ENCODE data around the gene CLVS2. TPM values are rescaled to one million over a fixed set of nuclear protein-coding genes. Genes with fewer than 3 reads are reported as not detected.
A peak's percentile ranks its signal among the peaks of the same experiment; 100 is the strongest.

The CLVS2 gene
- total RNA-seq, 2 experiments from 2014 or later: not detected

GRCh38 chr6:123030282-123030681 is 34.2 kb downstream of the CLVS2 start:
- no peaks in the 10 kb centered on the region for H3K9me3 Mint-ChIP-seq (ENCODE audit: low read depth)
- H3K36me3 Mint-ChIP-seq (ENCODE audit: low read depth): no peaks in the 10 kb centered on the region
- intact Hi-C loops (cut with DNase I, micrococcal nuclease): no loop called here

DNA sequence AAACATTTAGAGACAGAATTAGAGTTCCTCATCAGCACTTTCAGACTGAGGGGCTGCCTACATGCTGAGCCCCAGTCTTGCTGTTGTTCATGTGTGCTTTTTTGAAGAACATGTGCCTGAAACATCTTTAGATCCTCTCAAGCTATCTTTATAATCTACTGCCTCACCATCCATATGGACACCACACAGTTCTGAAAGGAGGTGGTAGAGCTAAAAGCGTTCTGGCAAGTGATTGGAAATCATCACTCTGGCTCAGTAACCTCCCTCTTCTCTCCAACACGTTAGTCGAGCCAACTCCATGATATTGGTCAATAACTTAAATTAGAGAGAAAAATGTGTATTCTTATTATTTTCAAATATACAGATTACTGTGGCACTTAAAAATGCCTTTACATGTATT is 40.6 kb downstream of the CLVS2 start:
- POLR2A ChIA-PET: no interaction called here
- H3K27ac Mint-ChIP-seq: no peak overlapping the region

More at GRCh38 chr6:123030282-123030681, 34.2 kb downstream of the CLVS2 start:
- Mint-ChIP-seq H3K27me3 (no peaks in the 10 kb centered on the region), H3K4me1 (no peaks in the 10 kb centered on the region), H3K27ac (no peak overlapping the region), H3K4me3 (no peak overlapping the region)
- ATAC-seq (no peak), DNase-seq (no peak)
- ChIA-PET POLR2A (no interaction called here), CTCF (no interaction called here)

DNA sequence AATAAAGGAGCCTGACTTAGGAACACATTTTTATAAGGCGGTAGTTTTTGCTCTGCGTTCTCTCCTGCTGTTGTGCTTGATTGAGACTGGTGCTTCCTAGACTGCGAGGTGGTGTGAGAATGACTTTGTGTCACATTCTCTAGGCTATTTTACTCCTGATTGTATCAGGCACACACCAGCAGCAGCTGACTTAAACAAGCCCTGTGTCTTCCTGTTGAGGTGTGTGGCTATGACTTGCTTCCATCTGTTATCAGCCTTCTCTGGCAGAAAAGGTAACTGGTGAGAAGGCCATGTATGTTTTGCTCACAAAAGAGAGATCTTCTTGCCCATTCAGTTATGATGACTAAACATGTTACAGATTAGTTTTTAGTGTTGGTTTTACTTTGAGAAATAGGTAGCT is 43.4 kb downstream of the CLVS2 start:
- no peak overlapping the region for H3K27ac Mint-ChIP-seq
- no peak overlapping the region for H3K4me3 Mint-ChIP-seq
- H3K4me1 Mint-ChIP-seq: no peaks in the 10 kb centered on the region
- no peak for DNase-seq
- ChIA-PET CTCF (no interaction called here), POLR2A (no interaction called here)
- no peaks in the 10 kb centered on the region for H3K9me3 Mint-ChIP-seq (ENCODE audit: low read depth)
- no peak for ATAC-seq
- no peaks in the 10 kb centered on the region for H3K36me3 Mint-ChIP-seq (ENCODE audit: low read depth)
- intact Hi-C loops (cut with DNase I, micrococcal nuclease): no loop called here
- H3K27me3 Mint-ChIP-seq: no peaks in the 10 kb centered on the region

More for the DNA sequence above, 40.6 kb downstream of the CLVS2 start:
- Mint-ChIP-seq H3K27me3 (no peaks in the 10 kb centered on the region), H3K9me3 (ENCODE audit: low read depth) (no peaks in the 10 kb centered on the region), H3K4me1 (no peaks in the 10 kb centered on the region), H3K4me3 (no peak overlapping the region), H3K36me3 (ENCODE audit: low read depth) (no peaks in the 10 kb centered on the region)
- intact Hi-C loops (cut with DNase I, micrococcal nuclease): no loop called here
- ATAC-seq: no peak
- CTCF ChIA-PET: interaction anchor here (1.4 kb wide), 1 partner anchor 20 kb away, joined by 3 read pairs; no protein-coding TSS in a partner anchor
- DNase-seq: no peak

- intact Hi-C loops (cut with DNase I, micrococcal nuclease): no loop called here
- no peak for DNase-seq
- ChIA-PET POLR2A (no interaction called here), CTCF (interaction anchor here (0.7 kb wide), 1 partner anchor 8 kb away, joined by 3 read pairs; no protein-coding TSS in a partner anchor)
- no peaks in the 10 kb centered on the region for H3K36me3 Mint-ChIP-seq (ENCODE audit: low read depth)
- no peaks in the 10 kb centered on the region for H3K4me1 Mint-ChIP-seq
- no peak for ATAC-seq
- H3K27me3 Mint-ChIP-seq: no peaks in the 10 kb centered on the region
- no peak overlapping the region for H3K4me3 Mint-ChIP-seq
- no peak overlapping the region for H3K27ac Mint-ChIP-seq
- H3K9me3 Mint-ChIP-seq (ENCODE audit: low read depth): peaks cover 3% of the 10 kb centered on the region
These were observed 46.4 kb downstream of the CLVS2 start for GRCh38 chr6:123042401-123042800.

- Mint-ChIP-seq H3K27ac (no peak overlapping the region), H3K9me3 (ENCODE audit: low read depth) (peaks cover 3% of the 10 kb centered on the region), H3K27me3 (no peaks in the 10 kb centered on the region), H3K4me1 (no peaks in the 10 kb centered on the region), H3K36me3 (ENCODE audit: low read depth) (no peaks in the 10 kb centered on the region), H3K4me3 (no peak overlapping the region)
- ATAC-seq (no peak), DNase-seq (no peak)
- ChIA-PET POLR2A (no interaction called here), CTCF (no interaction called here)
- intact Hi-C loops (cut with DNase I, micrococcal nuclease): no loop called here
These were observed 48.4 kb downstream of the CLVS2 start for GRCh38 chr6:123044341-123044860.

DNA sequence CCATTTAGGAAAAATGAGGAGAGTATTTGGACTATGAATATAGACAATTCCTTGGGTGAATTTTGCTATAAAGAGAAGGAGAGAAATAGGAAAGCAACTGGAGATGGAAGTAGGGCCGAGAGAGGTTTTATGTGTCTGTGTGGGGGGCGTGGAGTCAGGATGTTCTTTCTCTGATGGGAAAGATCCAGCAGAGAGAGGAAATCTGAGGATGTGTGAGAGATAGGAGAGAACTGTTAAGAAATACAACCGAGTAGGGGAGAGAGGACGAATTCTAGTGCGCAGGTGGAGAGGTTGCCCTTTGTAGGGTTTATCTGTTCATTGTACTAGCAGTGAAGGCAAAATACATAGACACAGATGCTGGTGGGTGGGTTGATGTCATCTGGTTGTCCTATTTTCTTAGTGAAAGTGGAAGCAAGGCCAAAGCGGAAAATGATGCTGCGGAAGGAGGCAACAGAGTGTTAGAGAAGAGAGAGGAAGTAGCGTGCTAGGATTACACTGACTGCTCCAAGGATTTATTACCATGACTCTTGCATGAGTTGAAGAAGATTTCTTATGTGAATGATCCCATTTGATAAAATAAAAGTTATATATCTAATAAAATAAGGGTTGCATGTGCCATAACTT is 57.7 kb downstream of the CLVS2 start:
- ChIA-PET CTCF (no interaction called here), POLR2A (no interaction called here)
- Mint-ChIP-seq H3K4me3 (no peak overlapping the region), H3K27me3 (no peaks in the 10 kb centered on the region), H3K9me3 (ENCODE audit: low read depth) (no peaks in the 10 kb centered on the region), H3K36me3 (ENCODE audit: low read depth) (no peaks in the 10 kb centered on the region), H3K27ac (no peak overlapping the region), H3K4me1 (no peaks in the 10 kb centered on the region)
- DNase-seq (no peak), ATAC-seq (no peak)
- intact Hi-C loops (cut with DNase I, micrococcal nuclease): no loop called here

DNA sequence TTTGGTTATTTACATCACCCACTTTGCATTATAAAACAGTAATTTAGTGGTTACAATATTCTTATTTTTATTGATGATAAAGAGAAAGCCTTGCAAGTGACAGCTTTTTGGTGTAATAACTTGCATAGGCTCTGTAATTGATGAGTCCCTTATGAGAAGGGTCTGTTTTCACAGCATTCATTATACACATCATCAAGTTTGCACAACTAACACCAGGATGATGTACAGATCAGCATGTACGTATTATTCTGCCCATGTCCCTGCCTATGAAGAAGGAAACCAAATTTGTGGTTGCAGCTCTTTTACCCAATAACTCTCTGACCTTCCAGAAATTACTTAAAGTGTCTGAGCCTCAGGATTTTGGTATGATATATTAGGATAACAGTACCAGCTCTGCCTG is 59.2 kb downstream of the CLVS2 start:
- intact Hi-C loops (cut with DNase I, micrococcal nuclease): no loop called here

DNA sequence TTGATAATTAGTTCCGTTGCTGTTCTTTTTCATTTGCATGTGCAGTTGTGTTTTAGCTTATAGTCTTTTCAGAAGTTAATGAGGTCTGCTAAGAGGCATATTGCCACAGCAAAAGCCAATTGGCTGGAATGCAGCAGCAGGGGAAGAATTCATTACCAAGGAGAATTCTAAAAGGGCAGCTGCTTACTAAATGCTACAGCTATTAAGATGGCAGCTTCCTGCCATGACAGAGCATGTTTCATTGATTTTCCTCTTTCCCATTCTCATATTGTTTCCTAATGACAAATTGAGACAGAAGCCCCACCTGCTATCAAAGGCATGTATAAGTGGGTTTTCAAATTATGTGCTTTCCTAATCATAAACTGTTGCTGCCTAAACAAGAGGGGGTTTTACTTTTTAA is 66.6 kb downstream of the CLVS2 start:
- H3K9me3 Mint-ChIP-seq (ENCODE audit: low read depth): no peaks in the 10 kb centered on the region
- H3K27ac Mint-ChIP-seq: no peak overlapping the region
- DNase-seq (no peak), ATAC-seq (no peak)
- no peaks in the 10 kb centered on the region for H3K36me3 Mint-ChIP-seq (ENCODE audit: low read depth)
- intact Hi-C loops (cut with DNase I, micrococcal nuclease): no loop called here
- POLR2A ChIA-PET: no interaction called here
- H3K4me3 Mint-ChIP-seq: no peak overlapping the region
- H3K27me3 Mint-ChIP-seq: no peaks in the 10 kb centered on the region
- no peaks in the 10 kb centered on the region for H3K4me1 Mint-ChIP-seq
- CTCF ChIA-PET: no interaction called here

More for the DNA sequence above, 59.2 kb downstream of the CLVS2 start:
- POLR2A ChIA-PET: interaction anchor here (0.5 kb wide), 1 partner anchor 55 kb away, joined by 3 read pairs; no protein-coding TSS in a partner anchor
- Mint-ChIP-seq H3K4me1 (no peaks in the 10 kb centered on the region), H3K27ac (no peak overlapping the region), H3K36me3 (ENCODE audit: low read depth) (no peaks in the 10 kb centered on the region), H3K27me3 (no peaks in the 10 kb centered on the region), H3K4me3 (no peak overlapping the region), H3K9me3 (ENCODE audit: low read depth) (no peaks in the 10 kb centered on the region)
- ATAC-seq (no peak), DNase-seq (no peak)
- CTCF ChIA-PET: no interaction called here

GRCh38 chr6:123064038-123064437 is 68.0 kb downstream of the CLVS2 start:
- H3K36me3 Mint-ChIP-seq (ENCODE audit: low read depth): no peaks in the 10 kb centered on the region
- intact Hi-C loops (cut with DNase I, micrococcal nuclease): no loop called here
- no peaks in the 10 kb centered on the region for H3K4me1 Mint-ChIP-seq
- no peaks in the 10 kb centered on the region for H3K27me3 Mint-ChIP-seq
- H3K27ac Mint-ChIP-seq: no peak overlapping the region
- ChIA-PET CTCF (no interaction called here), POLR2A (no interaction called here)
- H3K4me3 Mint-ChIP-seq: no peak overlapping the region
- DNase-seq: no peak
- no peaks in the 10 kb centered on the region for H3K9me3 Mint-ChIP-seq (ENCODE audit: low read depth)
- ATAC-seq: peak; percentile 51

- no peaks in the 10 kb centered on the region for H3K36me3 Mint-ChIP-seq (ENCODE audit: low read depth)
- intact Hi-C loops (cut with DNase I, micrococcal nuclease): no loop called here
- ChIA-PET POLR2A (no interaction called here), CTCF (no interaction called here)
- DNase-seq: no peak
- no peak for ATAC-seq
- no peak overlapping the region for H3K27ac Mint-ChIP-seq
- no peaks in the 10 kb centered on the region for H3K4me1 Mint-ChIP-seq
- H3K4me3 Mint-ChIP-seq: no peak overlapping the region
- H3K9me3 Mint-ChIP-seq (ENCODE audit: low read depth): no peaks in the 10 kb centered on the region
- H3K27me3 Mint-ChIP-seq: no peaks in the 10 kb centered on the region
These were observed 78.6 kb downstream of the CLVS2 start for GRCh38 chr6:123074616-123075015.

DNA sequence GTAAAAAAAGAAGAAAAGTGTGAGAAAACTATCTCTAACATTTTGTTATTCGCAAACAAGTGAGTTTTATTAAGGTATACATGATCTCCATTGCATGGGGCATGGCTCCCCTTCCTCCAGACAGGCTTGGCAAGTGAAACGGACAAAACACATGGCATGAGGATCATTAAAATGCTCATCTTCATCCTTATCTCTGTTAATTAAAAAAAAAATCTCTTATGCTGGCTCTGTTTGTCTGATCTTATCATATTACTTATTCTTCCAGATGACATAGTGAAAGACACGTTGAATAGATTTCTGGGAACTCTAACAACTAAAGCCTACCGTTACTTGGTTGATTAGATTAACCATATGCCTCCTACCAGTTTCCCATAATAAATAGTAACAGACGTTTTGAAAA is 89.4 kb downstream of the CLVS2 start:
- peaks cover 3% of the 10 kb centered on the region for H3K9me3 Mint-ChIP-seq (ENCODE audit: low read depth)
- no peaks in the 10 kb centered on the region for H3K36me3 Mint-ChIP-seq (ENCODE audit: low read depth)
- no peaks in the 10 kb centered on the region for H3K27me3 Mint-ChIP-seq
- ATAC-seq (no peak), DNase-seq (no peak)
- H3K27ac Mint-ChIP-seq: no peak overlapping the region
- CTCF ChIA-PET: no interaction called here
- no peak overlapping the region for H3K4me3 Mint-ChIP-seq
- no peaks in the 10 kb centered on the region for H3K4me1 Mint-ChIP-seq
- POLR2A ChIA-PET: no interaction called here
- intact Hi-C loops (cut with DNase I, micrococcal nuclease): no loop called here

- Mint-ChIP-seq H3K9me3 (ENCODE audit: low read depth) (no peaks in the 10 kb centered on the region), H3K4me1 (no peaks in the 10 kb centered on the region), H3K36me3 (ENCODE audit: low read depth) (no peaks in the 10 kb centered on the region), H3K4me3 (no peak overlapping the region), H3K27ac (no peak overlapping the region), H3K27me3 (no peaks in the 10 kb centered on the region)
- POLR2A ChIA-PET: no interaction called here
- intact Hi-C loops (cut with DNase I, micrococcal nuclease): no loop called here
- ATAC-seq: no peak
- no peak for DNase-seq
- CTCF ChIA-PET: no interaction called here
These were observed 93.2 kb downstream of the CLVS2 start for GRCh38 chr6:123089226-123089625.

Data from activated CD4-positive, alpha-beta T cell treated with anti-CD3 and anti-CD28 coated beads for 36 hours (primary cell).